Panc1 (cell line): Measurements from ENCODE around the gene ARMS2. TPM values are rescaled to one million over a fixed set of nuclear protein-coding genes. Genes with fewer than 3 reads are reported as not detected.

ENCODE experiments used
- ATAC-seq: fragments of 200-7000 bp; cut with Tn5 transposase; 2 replicates; pipeline ENCODE4 v1.9.1; 2020; ENCODE audit warnings: mild to moderate bottlenecking, moderate library complexity
- BruUV-seq: library from RNA; stranded (reverse); fragments of 400-500 nt; replicated peaks from 2 replicates; lab custom pipeline; 2021; lab: Mats Ljungman, UMichigan
- CTCF ChIA-PET: fragments of 300-600 bp; sonication (Branson Sonifier 250); formaldehyde crosslinking; loops from one replicate; lab custom pipeline; 2022; ENCODE audit warnings: antibody characterized with exemption; lab: Charles Lee
- POLR2A ChIA-PET: fragments of 300-600 bp; sonication (Branson Sonifier 250); formaldehyde crosslinking; loops from one replicate; lab custom pipeline; 2022; ENCODE audit warnings: antibody characterized with exemption; lab: Charles Lee
- DNase-seq: peaks from one replicate; pipeline ENCODE4 v3.0.0-alpha.2; 2010; ENCODE audit warnings: low read depth, low spot score
- H3K27ac ChIP-seq: 2 replicates; pipeline ENCODE4 v1.5.1; 2011; ENCODE audit warnings: mild to moderate bottlenecking, low read length, inconsistent platforms
- H3K27me3 ChIP-seq: fragments of 200-500 bp; sonication (Bioruptor generic); 2 replicates; pipeline ENCODE4 v1.6.0; 2014; ENCODE audit warnings: low read length, inconsistent platforms; ENCODE audit not compliant: control insufficient read depth, insufficient read depth
- H3K36me3 ChIP-seq: fragments of 200-500 bp; sonication (Bioruptor generic); 2 replicates; pipeline ENCODE4 v1.5.1; 2014; ENCODE audit warnings: inconsistent platforms, mild to moderate bottlenecking, low read length, moderate library complexity; ENCODE audit not compliant: control insufficient read depth, insufficient read depth
- H3K4me1 ChIP-seq: 2 replicates; pipeline ENCODE4 v1.5.1; 2011; ENCODE audit warnings: inconsistent platforms, mild to moderate bottlenecking, low read length, moderate library complexity; ENCODE audit not compliant: control insufficient read depth, insufficient read depth
- H3K4me3 ChIP-seq, 2 experiments: 2 replicates each; pipeline ENCODE4 v1.5.1; 2011 to 2012; ENCODE audit warnings: low read depth in 2 of 2, low read length in 2 of 2, mild to moderate bottlenecking in 2 of 2, inconsistent platforms in 1 of 2, moderate library complexity in 1 of 2
- H3K9me3 ChIP-seq: fragments of 200-500 bp; sonication (Bioruptor generic); 2 replicates; pipeline ENCODE4 v1.5.1; 2014; ENCODE audit warnings: low read depth, mild to moderate bottlenecking, inconsistent platforms, low read length, moderate library complexity; ENCODE audit not compliant: control insufficient read depth, insufficient read depth
- CTCF ChIP-seq: fragments of 450-650 bp; IDR thresholded peaks from 2 replicates; pipeline ENCODE4 v1.5.1; 2017; ENCODE audit warnings: mild to moderate bottlenecking
- POLR2AphosphoS5 ChIP-seq: IDR thresholded peaks from 2 replicates; pipeline ENCODE4 v1.6.1; 2012; ENCODE audit warnings: mild to moderate bottlenecking, low read depth, low read length, moderate library complexity
- REST ChIP-seq, 2 experiments: IDR thresholded peaks; 2 replicates each; pipeline ENCODE4 v1.6.1; 2011 to 2012; ENCODE audit warnings: low read depth in 2 of 2, control low read depth in 1 of 2, low read length in 1 of 2, mild to moderate bottlenecking in 1 of 2, moderate library complexity in 1 of 2; ENCODE audit not compliant: insufficient read depth in 1 of 2
- SIN3A ChIP-seq: IDR thresholded peaks from 2 replicates; pipeline ENCODE4 v1.6.1; 2012; ENCODE audit warnings: low read depth, mild to moderate bottlenecking, low read length, moderate library complexity, borderline replicate concordance; ENCODE audit not compliant: insufficient read depth
- TCF7L2 ChIP-seq: IDR thresholded peaks from 2 replicates; pipeline ENCODE4 v1.6.1; 2011; ENCODE audit warnings: mild to moderate bottlenecking, low read depth, low read length, inconsistent platforms
- in situ Hi-C: cut with HindIII; loops from 2 replicates; pipeline ENCODE4 v1.10.0; 2016; ENCODE audit warnings: low sequenced_read_pairs, low pct_unique_long_range_greater_than_20kb
- intact Hi-C: fragments of 100-400 bp; cut with micrococcal nuclease; formaldehyde crosslinking; loops from one replicate; pipeline ENCODE4 v1.10.0; 2022; ENCODE audit not compliant: unreplicated experiment
- total RNA-seq: library from RNA; stranded (reverse); gene quantifications from one replicate; pipeline ENCODE4 v1.2.1, GENCODE V29; 2021; ENCODE audit not compliant: unreplicated experiment

ARMS2 gene
- total RNA-seq, 1 experiment from 2014 or later, result not detected

- H3K27me3 ChIP-seq, result 0 out of 2 replicates have a peak, but pooled peaks cover 2% of the 10 kb centered on the region
- peaks cover 11% of the 10 kb centered on the region for H3K4me1 ChIP-seq
- TF ChIP-seq POLR2AphosphoS5 (no peak), CTCF (no peak), TCF7L2 (no peak), SIN3A (no peak), REST (IDR thresholded peaks at IDR 0.05; ENCODE audit: insufficient read depth in 1 of 2, low read depth in 2 of 2, low read length in 1 of 2) (no peak)
- ChIA-PET POLR2A (interaction anchor here (0.6 kb wide), 1 partner anchor 186 kb away, joined by 6 read pairs; no protein-coding TSS in a partner anchor), CTCF (no interaction called here)
- BruUV-seq, result no TSS peak
- no peak for ATAC-seq
- DNase-seq, result no peak
- H3K36me3 ChIP-seq, result no peaks in the 10 kb centered on the region
- H3K9me3 ChIP-seq, result no peaks in the 10 kb centered on the region
- H3K4me3 ChIP-seq, result peak overlapping the region; percentile 46 to 74; a peak in 2 of 4 replicates
- intact Hi-C loops (no loop called here), in situ Hi-C loops (no loop called here)
- no peak overlapping the region for H3K27ac ChIP-seq
Observed at GRCh38 chr10:122463466-122464249, 9.2 kb downstream of the ARMS2 start.

GRCh38 chr10:122464250-122464510, 9.7 kb downstream of the ARMS2 start:
- no peak for DNase-seq
- Histone ChIP-seq H3K4me3 (no peak overlapping the region), H3K27ac (no peak overlapping the region), H3K36me3 (no peaks in the 10 kb centered on the region), H3K9me3 (no peaks in the 10 kb centered on the region), H3K27me3 (0 out of 2 replicates have a peak, but pooled peaks cover 2% of the 10 kb centered on the region), H3K4me1 (peaks cover 17% of the 10 kb centered on the region)
- no peak for TF ChIP-seq CTCF
- no peak for TF ChIP-seq SIN3A
- no peak for TF ChIP-seq TCF7L2
- TF ChIP-seq REST (IDR thresholded peaks at IDR 0.05; ENCODE audit: insufficient read depth in 1 of 2, low read depth in 2 of 2, low read length in 1 of 2), result no peak
- no peak for TF ChIP-seq POLR2AphosphoS5
- intact Hi-C loops (no loop called here), in situ Hi-C loops (no loop called here)
- POLR2A ChIA-PET, result no interaction called here
- CTCF ChIA-PET, result no interaction called here
- ATAC-seq, result no peak
- no TSS peak for BruUV-seq
